T-helper 17 cell (primary cell): ENCODE data around the gene BMPR1B. TPM values are rescaled to one million over a fixed set of nuclear protein-coding genes. Genes with fewer than 3 reads are reported as not detected.
A peak's percentile ranks its signal among the peaks of the same experiment; 100 is the strongest.
"Not testable (repeated sequence)": the region's sequence is repeated elsewhere in the genome, so short reads cannot be mapped to it uniquely, and the experiment has no call there.

Experiments
- ATAC-seq: fragments of 150-1000 bp; cut with Tn5 transposase; 2 replicates; pipeline ENCODE4 v1.10.0; 2021; ENCODE audit warnings: mild to moderate bottlenecking, moderate library complexity
- DNase-seq, 3 donors: peaks; one replicate each; pipeline versions ENCODE4 v3.0.0 to v3.0.0-alpha.2; 2020 to 2021
- H3K9me3 ChIP-seq: one replicate; pipeline ENCODE4 v1.7.0; 2013; ENCODE audit warnings: low read length, mild to moderate bottlenecking; ENCODE audit not compliant: control insufficient read depth, poor library complexity, severe bottlenecking
- H3K27ac Mint-ChIP-seq: one replicate; pipeline ENCODE4 v1.8.0; 2022; ENCODE audit warnings: mild to moderate bottlenecking, moderate library complexity, mixed read lengths
- H3K27me3 Mint-ChIP-seq: one replicate; pipeline ENCODE4 v1.8.0; 2022; ENCODE audit warnings: mixed read lengths
- H3K36me3 Mint-ChIP-seq: one replicate; pipeline ENCODE4 v1.8.0; 2022; ENCODE audit warnings: low read depth, mixed read lengths
- H3K4me1 Mint-ChIP-seq: one replicate; pipeline ENCODE4 v1.8.0; 2022; ENCODE audit warnings: mild to moderate bottlenecking, mixed read lengths
- H3K4me3 Mint-ChIP-seq: one replicate; pipeline ENCODE4 v1.8.0; 2022; ENCODE audit warnings: mild to moderate bottlenecking, moderate library complexity, mixed read lengths
- total RNA-seq, 4 donors: library from RNA in 2 of 4; stranded (reverse) in 2 of 4; gene quantifications; one replicate each; pipeline ENCODE4 v1.2.3 and lab custom pipeline; 2022 to 2026

The BMPR1B gene
- total RNA-seq, 2 donors from 2014 or later = not detected

GRCh38 chr4:95155759-95156451, 398.1 kb downstream of the BMPR1B start:
- ATAC-seq = peak; percentile 78
- H3K9me3 ChIP-seq = no peaks in the 10 kb centered on the region
- peaks cover 8% of the 10 kb centered on the region for H3K27me3 Mint-ChIP-seq
- no peak for DNase-seq
- no peaks in the 10 kb centered on the region for H3K36me3 Mint-ChIP-seq
- peak overlapping the region; percentile 64 for H3K4me3 Mint-ChIP-seq
- peaks cover 12% of the 10 kb centered on the region for H3K4me1 Mint-ChIP-seq
- peak overlapping the region; percentile 21 for H3K27ac Mint-ChIP-seq

- H3K4me3 Mint-ChIP-seq = no peak overlapping the region
- H3K36me3 Mint-ChIP-seq = no peaks in the 10 kb centered on the region
- H3K4me1 Mint-ChIP-seq = peaks cover 12% of the 10 kb centered on the region
- ATAC-seq = no peak
- no peaks in the 10 kb centered on the region for H3K9me3 ChIP-seq
- H3K27me3 Mint-ChIP-seq = peaks cover 8% of the 10 kb centered on the region
- DNase-seq = no peak
- H3K27ac Mint-ChIP-seq = peak overlapping the region; percentile 21
Measured at GRCh38 chr4:95156452-95156765, 398.7 kb downstream of the BMPR1B start.

GRCh38 chr4:95157596-95157995, 399.8 kb downstream of the BMPR1B start:
- ATAC-seq = no peak
- Mint-ChIP-seq H3K36me3 (no peaks in the 10 kb centered on the region), H3K4me3 (no peak overlapping the region), H3K4me1 (peaks cover 12% of the 10 kb centered on the region), H3K27me3 (peaks cover 9% of the 10 kb centered on the region), H3K27ac (no peak overlapping the region)
- no peak for DNase-seq
- H3K9me3 ChIP-seq = no peaks in the 10 kb centered on the region

- no peak overlapping the region for H3K27ac Mint-ChIP-seq
- H3K36me3 Mint-ChIP-seq = no peaks in the 10 kb centered on the region
- H3K9me3 ChIP-seq = no peaks in the 10 kb centered on the region
- DNase-seq = no peak
- H3K4me1 Mint-ChIP-seq = peaks cover 12% of the 10 kb centered on the region
- H3K27me3 Mint-ChIP-seq = peaks cover 13% of the 10 kb centered on the region
- H3K4me3 Mint-ChIP-seq = no peak overlapping the region
- ATAC-seq = no peak
Measured at GRCh38 chr4:95158045-95158444, 400.3 kb downstream of the BMPR1B start.

- H3K27me3 Mint-ChIP-seq = peaks cover 17% of the 10 kb centered on the region
- peaks cover 12% of the 10 kb centered on the region for H3K4me1 Mint-ChIP-seq
- no peaks in the 10 kb centered on the region for H3K36me3 Mint-ChIP-seq
- H3K4me3 Mint-ChIP-seq = no peak overlapping the region
- H3K27ac Mint-ChIP-seq = no peak overlapping the region
- ATAC-seq = no peak
- no peaks in the 10 kb centered on the region for H3K9me3 ChIP-seq
- DNase-seq = no peak
Measured at GRCh38 chr4:95158626-95159025, 400.9 kb downstream of the BMPR1B start.

- peaks cover 17% of the 10 kb centered on the region for H3K27me3 Mint-ChIP-seq
- no peak overlapping the region for H3K4me3 Mint-ChIP-seq
- H3K27ac Mint-ChIP-seq = no peak overlapping the region
- H3K9me3 ChIP-seq = no peaks in the 10 kb centered on the region
- ATAC-seq (no peak), DNase-seq (no peak)
- H3K4me1 Mint-ChIP-seq = peaks cover 12% of the 10 kb centered on the region
- H3K36me3 Mint-ChIP-seq = no peaks in the 10 kb centered on the region
Measured at GRCh38 chr4:95159384-95159783, 401.6 kb downstream of the BMPR1B start.

GRCh38 chr4:95161781-95162469, 404.2 kb downstream of the BMPR1B start:
- Mint-ChIP-seq H3K27ac (no peak overlapping the region), H3K4me1 (peaks cover 6% of the 10 kb centered on the region), H3K4me3 (no peak overlapping the region), H3K27me3 (peaks cover 17% of the 10 kb centered on the region), H3K36me3 (no peaks in the 10 kb centered on the region)
- ATAC-seq = no peak
- H3K9me3 ChIP-seq = no peaks in the 10 kb centered on the region
- DNase-seq = no peak

GRCh38 chr4:95162867-95163266, 405.1 kb downstream of the BMPR1B start:
- ATAC-seq (no peak), DNase-seq (no peak)
- Mint-ChIP-seq H3K27me3 (peaks cover 17% of the 10 kb centered on the region), H3K4me3 (no peak overlapping the region), H3K36me3 (no peaks in the 10 kb centered on the region), H3K27ac (no peak overlapping the region), H3K4me1 (peaks cover 6% of the 10 kb centered on the region)
- no peaks in the 10 kb centered on the region for H3K9me3 ChIP-seq

GRCh38 chr4:95165926-95166524, 408.3 kb downstream of the BMPR1B start:
- Mint-ChIP-seq H3K27me3 (peaks cover 8% of the 10 kb centered on the region), H3K4me3 (no peak overlapping the region), H3K4me1 (peaks cover 2% of the 10 kb centered on the region), H3K36me3 (no peaks in the 10 kb centered on the region), H3K27ac (no peak overlapping the region)
- no peaks in the 10 kb centered on the region for H3K9me3 ChIP-seq
- DNase-seq (peak in 1 of 3 donors; percentile 20), ATAC-seq (peak; percentile 79)

GRCh38 chr4:95167805-95168204, 410.1 kb downstream of the BMPR1B start:
- ATAC-seq = no peak
- no peaks in the 10 kb centered on the region for H3K9me3 ChIP-seq
- Mint-ChIP-seq H3K4me3 (no peak overlapping the region), H3K27ac (peak overlapping the region; percentile 43), H3K27me3 (peaks cover 6% of the 10 kb centered on the region), H3K4me1 (peaks cover 2% of the 10 kb centered on the region), H3K36me3 (no peaks in the 10 kb centered on the region)
- DNase-seq = no peak

GRCh38 chr4:95170176-95170575, 412.4 kb downstream of the BMPR1B start:
- Mint-ChIP-seq H3K4me1 (peaks cover 2% of the 10 kb centered on the region), H3K36me3 (no peaks in the 10 kb centered on the region), H3K4me3 (no peak overlapping the region), H3K27ac (no peak overlapping the region), H3K27me3 (no peaks in the 10 kb centered on the region)
- no peak for ATAC-seq
- no peak for DNase-seq
- no peaks in the 10 kb centered on the region for H3K9me3 ChIP-seq

GRCh38 chr4:95171377-95171776, 413.6 kb downstream of the BMPR1B start:
- not testable (repeated sequence) for H3K4me1 Mint-ChIP-seq

GRCh38 chr4:95178938-95179337, 421.2 kb downstream of the BMPR1B start:
- Mint-ChIP-seq H3K4me1 (peaks cover 9% of the 10 kb centered on the region), H3K4me3 (no peak overlapping the region), H3K36me3 (no peaks in the 10 kb centered on the region), H3K27ac (no peak overlapping the region), H3K27me3 (peaks cover 7% of the 10 kb centered on the region)
- no peak for DNase-seq
- no peaks in the 10 kb centered on the region for H3K9me3 ChIP-seq
- ATAC-seq = no peak

More at GRCh38 chr4:95171377-95171776, 413.6 kb downstream of the BMPR1B start:
- not testable (repeated sequence) for H3K4me3 Mint-ChIP-seq, ATAC-seq, DNase-seq, H3K27me3 Mint-ChIP-seq, H3K27ac Mint-ChIP-seq, H3K9me3 ChIP-seq, H3K36me3 Mint-ChIP-seq
